ENCODE results near the gene HMGN4. TPM values are rescaled to one million over a fixed set of nuclear protein-coding genes. Genes with fewer than 3 reads are reported as not detected.

HMGN4 gene
- total RNA-seq, 1 donor from 2014 or later = 20.6 TPM

- no peak for DNase-seq (ENCODE audit: low spot score in 2 of 2)
- TF ChIP-seq CTCF (IDR thresholded peaks at IDR 0.05) = no peak
- Histone ChIP-seq H3K27ac (peak overlapping the region; percentile 70 to 75), H3K4me1 (peaks cover 0 to 4% of the 10 kb centered on the region in 2 donors), H3K9me3 (no peaks in the 10 kb centered on the region), H3K4me3 (peak overlapping the region; percentile 31 to 59), H3K36me3 (no peaks in the 10 kb centered on the region), H3K27me3 (no peaks in the 10 kb centered on the region)
- intact Hi-C loops (cut with DNase I) = loop anchor here (1.0 to 10.0 kb wide), 4 partner anchors 13 to 920 kb away; partner anchors contain the start of gene ZNF184
These were observed 16.7 kb downstream of the HMGN4 start for GRCh38 chr6:26554697-26555504.

DNA sequence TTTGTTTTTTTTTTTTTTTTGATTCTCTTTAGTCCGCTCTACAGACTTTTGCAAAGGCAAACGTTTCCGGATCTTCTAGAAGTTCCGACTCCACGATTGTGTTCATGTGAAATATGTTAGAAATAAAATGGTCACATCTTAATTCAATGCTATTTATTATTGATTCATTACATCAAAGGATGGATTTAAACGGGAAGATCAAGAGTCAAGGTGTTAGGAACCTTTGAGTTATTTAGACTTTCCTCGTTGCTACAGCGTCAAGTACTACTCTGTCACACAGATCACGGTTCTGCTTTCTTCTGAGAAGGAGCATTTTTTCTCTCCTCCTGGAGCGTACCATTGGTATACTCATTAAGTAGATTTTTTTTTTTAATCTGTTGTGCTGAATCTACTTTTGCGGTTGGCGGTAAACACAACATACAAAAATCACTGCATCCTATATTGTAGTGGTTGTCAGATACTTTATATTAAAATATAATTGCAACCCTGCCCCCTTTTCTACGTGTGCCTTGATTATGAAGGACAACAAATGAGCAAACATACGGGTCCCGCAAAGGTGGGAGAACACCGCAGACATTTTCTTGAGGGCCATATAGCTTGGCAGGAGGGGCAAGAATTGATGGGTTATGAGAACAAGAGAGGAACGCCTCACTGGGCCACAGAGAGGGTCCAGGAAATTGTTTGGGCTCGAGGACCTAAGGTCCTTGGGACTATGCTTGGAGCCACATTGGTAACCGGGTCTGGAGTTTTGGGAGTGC lies 17.5 kb downstream of the HMGN4 start:
- H3K4me1 ChIP-seq = peaks cover 0 to 4% of the 10 kb centered on the region in 2 donors
- DNase-seq (ENCODE audit: low spot score in 2 of 2) = no peak
- no peaks in the 10 kb centered on the region for H3K36me3 ChIP-seq
- no peak for TF ChIP-seq CTCF (IDR thresholded peaks at IDR 0.05)
- H3K4me3 ChIP-seq = peak overlapping the region in 1 of 2 donors; percentile 59
- no peaks in the 10 kb centered on the region for H3K27me3 ChIP-seq
- no peaks in the 10 kb centered on the region for H3K9me3 ChIP-seq
- intact Hi-C loops (cut with DNase I) = loop anchor here (10.0 kb wide), 2 partner anchors 531 to 919 kb away; partner anchors contain the start of gene ZNF184
- H3K27ac ChIP-seq = peak overlapping the region in 1 of 2 donors; percentile 42

GRCh38 chr6:26556263-26557070 lies 18.3 kb downstream of the HMGN4 start:
- Histone ChIP-seq H3K4me1 (peaks cover 0 to 4% of the 10 kb centered on the region in 2 donors), H3K36me3 (no peaks in the 10 kb centered on the region), H3K27ac (peak overlapping the region; percentile 42 to 46), H3K4me3 (no peak overlapping the region), H3K27me3 (no peaks in the 10 kb centered on the region), H3K9me3 (no peaks in the 10 kb centered on the region)
- intact Hi-C loops (cut with DNase I) = loop anchor here (10.0 kb wide), 2 partner anchors 532 to 918 kb away; partner anchors contain the start of gene ZNF184
- peak in 1 of 2 donors; percentile 77 for DNase-seq (ENCODE audit: low spot score in 2 of 2)
- no peak for TF ChIP-seq CTCF (IDR thresholded peaks at IDR 0.05)

DNA sequence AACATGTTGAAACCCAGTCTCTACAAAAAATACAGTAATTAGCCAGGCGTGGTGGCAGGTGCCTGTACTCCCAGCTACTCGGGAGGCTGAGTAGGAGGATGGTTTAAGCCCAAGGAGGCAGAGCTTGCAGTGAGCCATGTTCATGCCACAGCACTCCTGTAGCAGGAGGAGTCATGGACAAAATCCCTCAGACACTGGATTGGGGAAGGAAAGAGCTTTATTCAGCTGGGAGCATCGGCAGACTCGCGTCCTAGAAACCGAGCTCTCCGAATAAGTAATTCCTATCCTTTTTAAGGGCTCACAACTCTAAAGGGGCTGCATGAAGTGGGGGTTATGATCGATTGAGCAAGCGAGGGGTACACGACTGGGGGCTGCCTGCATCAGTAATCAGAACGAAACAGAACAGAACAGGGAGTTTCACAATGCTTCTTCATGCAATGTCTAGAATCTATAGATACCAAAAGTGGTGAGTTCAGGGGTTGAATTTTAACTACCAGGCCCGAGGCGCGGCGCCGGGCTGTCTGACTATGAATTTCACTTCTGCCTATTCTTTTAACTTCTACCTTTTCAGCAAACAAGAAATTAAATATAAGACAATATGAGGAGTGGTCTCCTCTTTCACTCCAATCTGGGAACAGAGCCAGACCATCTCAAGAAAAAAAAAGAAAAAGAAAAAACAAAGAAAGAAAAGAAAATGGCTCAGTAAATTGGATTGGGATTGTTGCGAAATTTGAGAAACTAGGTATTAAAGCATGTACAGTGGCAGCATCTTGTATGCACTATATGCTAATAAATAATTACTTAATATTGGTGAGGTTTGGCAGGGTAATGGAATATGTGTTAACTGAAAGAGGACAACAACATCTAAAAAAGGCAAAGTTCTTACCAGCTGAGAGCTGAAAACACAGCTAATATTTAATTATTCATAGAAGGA lies 23.6 kb downstream of the HMGN4 start:
- H3K27ac ChIP-seq = no peak overlapping the region
- intact Hi-C loops (cut with DNase I) = no loop called here
- H3K4me1 ChIP-seq = no peaks in the 10 kb centered on the region
- TF ChIP-seq CTCF (IDR thresholded peaks at IDR 0.05) = no peak
- no peaks in the 10 kb centered on the region for H3K27me3 ChIP-seq
- DNase-seq (ENCODE audit: low spot score in 2 of 2) = no peak
- H3K9me3 ChIP-seq = no peaks in the 10 kb centered on the region
- no peak overlapping the region for H3K4me3 ChIP-seq
- no peaks in the 10 kb centered on the region for H3K36me3 ChIP-seq

Measured in ascending aorta (tissue), 2 donors.